HepG2 (cell line): ENCODE results near the gene PCDHB15. TPM values are rescaled to one million over a fixed set of nuclear protein-coding genes. Genes with fewer than 3 reads are reported as not detected.

Experiments
- ATAC-seq: fragments of 200-7000 bp; cut with Tn5 transposase; 3 replicates; pipeline ENCODE4 v1.9.1; 2020; ENCODE audit warnings: mild to moderate bottlenecking, moderate library complexity
- BruUV-seq: library from RNA; stranded (reverse); fragments of 400-500 nt; replicated peaks from 2 replicates; lab custom pipeline; 2021; lab: Mats Ljungman, UMichigan
- CTCF ChIA-PET: fragments of 300-600 bp; formaldehyde crosslinking; extraction: SDS; loops from one replicate; lab custom pipeline; 2021; ENCODE audit warnings: low total read pairs, inconsistent platforms, low intra/inter-chr PET ratio; lab: Yijun Ruan, JAX
- POLR2A ChIA-PET: fragments of 350-600 bp; sonication (Branson Sonifier 250); formaldehyde crosslinking; loops from one replicate; lab custom pipeline; 2020; ENCODE audit warnings: antibody characterized with exemption, inconsistent platforms; lab: Yijun Ruan, JAX
- DNase-seq: peaks from one replicate; pipeline ENCODE4 v3.0.0-alpha.2; 2015; ENCODE audit warnings: low spot score
- FAIRE-seq: peaks from 3 replicates; lab custom pipeline; 2011; peaks lifted over from hg19 to GRCh38; lab: Jason Lieb, UNC
- H2AFZ ChIP-seq: one replicate; pipeline ENCODE4 v1.6.1; 2011; ENCODE audit warnings: low read length, inconsistent platforms
- H3K27ac ChIP-seq: fragments of 300-600 bp; 3 replicates; pipeline ENCODE4 v1.8.0; 2011; ENCODE audit warnings: mixed run types, mild to moderate bottlenecking, mixed read lengths, low read length, inconsistent platforms; ENCODE audit not compliant: insufficient read depth; ENCODE audit errors: extremely low read length
- H3K27me3 ChIP-seq, 2 experiments: fragments of 200-600 bp in 1 of 2; 2 replicates in 1 of 2; 3 replicates in 1 of 2; pipeline versions ENCODE4 v1.6.0 to v1.8.0; 2011; ENCODE audit warnings: low read length in 2 of 2, mild to moderate bottlenecking in 2 of 2, moderate library complexity in 2 of 2, inconsistent platforms in 1 of 2; ENCODE audit not compliant: insufficient read depth in 2 of 2, control insufficient read depth in 1 of 2
- H3K36me3 ChIP-seq, 2 experiments: fragments of 200-600 bp in 1 of 2; replicated peaks in 1 of 2; 2 replicates in 1 of 2; 3 replicates in 1 of 2; pipeline versions ENCODE4 v1.5.1 to v1.8.0; 2011; ENCODE audit warnings: low read length in 2 of 2, inconsistent platforms in 1 of 2; ENCODE audit not compliant: insufficient read depth in 2 of 2, control insufficient read depth in 1 of 2
- H3K4me1 ChIP-seq: 2 replicates; pipeline ENCODE4 v1.5.1; 2012; ENCODE audit warnings: low read length, inconsistent platforms; ENCODE audit not compliant: insufficient read depth
- H3K4me2 ChIP-seq: 2 replicates; pipeline ENCODE4 v1.6.0; 2011; ENCODE audit warnings: low read depth, low read length, inconsistent platforms
- H3K4me3 ChIP-seq, 3 experiments: fragments of 200-600 bp in 1 of 3; sonication (generic), shearing (Covaris generic) in 1 of 3; replicated peaks in 1 of 3; 2 replicates each; pipeline ENCODE4 v1.5.1; 2011 to 2016; ENCODE audit warnings: low read length in 3 of 3, inconsistent platforms in 2 of 3, low read depth in 2 of 3, mild to moderate bottlenecking in 2 of 3, control low read depth in 1 of 3, mixed read lengths in 1 of 3; ENCODE audit not compliant: insufficient read depth in 1 of 3
- H3K79me2 ChIP-seq: one replicate; pipeline ENCODE4 v1.6.1; 2011; ENCODE audit warnings: low read length, inconsistent platforms; ENCODE audit not compliant: insufficient read depth
- H3K9ac ChIP-seq: 2 replicates; pipeline ENCODE4 v1.6.0; 2011; ENCODE audit warnings: mild to moderate bottlenecking, low read depth, low read length, inconsistent platforms; ENCODE audit not compliant: insufficient read depth
- H3K9me3 ChIP-seq: 2 replicates; pipeline ENCODE4 v1.5.1; 2012; ENCODE audit warnings: mild to moderate bottlenecking, low read length
- H4K20me1 ChIP-seq: 2 replicates; pipeline ENCODE4 v1.6.0; 2011; ENCODE audit warnings: inconsistent platforms, mild to moderate bottlenecking, low read length, moderate library complexity; ENCODE audit not compliant: insufficient read depth
- ATRX ChIP-seq: sonication (generic); formaldehyde crosslinking; IDR thresholded peaks from 2 replicates; pipeline ENCODE4 v1.4.0; 2020; ENCODE audit warnings: missing genetic modification reagents, borderline replicate concordance
- CBX1 ChIP-seq: IDR thresholded peaks from one replicate; pipeline ENCODE4 v1.6.1; 2016; ENCODE audit warnings: antibody characterized with exemption, low read depth
- POGZ ChIP-seq: sonication (generic); formaldehyde crosslinking; IDR thresholded peaks from 2 replicates; pipeline ENCODE4 v1.4.0; 2020; ENCODE audit warnings: mild to moderate bottlenecking, missing genetic modification reagents
- STAT5B ChIP-seq: sonication (generic); formaldehyde crosslinking; IDR thresholded peaks from 2 replicates; pipeline ENCODE4 v1.4.0; 2020; ENCODE audit warnings: missing genetic modification reagents
- ZNF274 ChIP-seq: sonication (generic); formaldehyde crosslinking; IDR thresholded peaks from 2 replicates; pipeline ENCODE4 v1.5.1; 2020; ENCODE audit warnings: mild to moderate bottlenecking, missing genetic modification reagents
- ZNF337 ChIP-seq: sonication (generic); formaldehyde crosslinking; IDR thresholded peaks from 2 replicates; pipeline ENCODE4 v1.5.1; 2020; ENCODE audit warnings: missing genetic modification reagents, low read depth, mild to moderate bottlenecking, borderline replicate concordance
- ZNF788 ChIP-seq: sonication (generic); formaldehyde crosslinking; IDR thresholded peaks from 2 replicates; pipeline ENCODE4 v1.5.0; 2020; ENCODE audit warnings: mild to moderate bottlenecking, missing genetic modification reagents, borderline replicate concordance
- WGBS: methylation state at CpG from one replicate; pipeline ENCODE4 v1.1.6; 2017; ENCODE audit warnings: low lambda C conversion rate; 5-methylcytosine and 5-hydroxymethylcytosine counted together
- in situ Hi-C: cut with HindIII; loops from 2 replicates; pipeline ENCODE4 v1.10.0; 2017; ENCODE audit warnings: low pct_unique_long_range_greater_than_20kb; ENCODE audit not compliant: extremely low pct_ligation_motif_present
- intact Hi-C: fragments of 100-400 bp; cut with micrococcal nuclease; formaldehyde crosslinking; loops from one replicate; pipeline ENCODE4 v1.10.0; 2022; ENCODE audit not compliant: unreplicated experiment
- polyA plus RNA-seq, 8 experiments: library from polyadenylated mRNA; depleted of rRNA in 3 of 8; stranded (reverse) in 7 of 8; unstranded in 1 of 8; fragments of >200 nt; fragmentation: Illumina TruSeq in 4 of 8; extraction: Trizol in 4 of 8; gene quantifications; 2 replicates each; pipeline versions ENCODE4 v1.2.1 to v1.2.3, GENCODE V29; 2011 to 2016; ENCODE audit warnings: low read depth in 4 of 8, missing spikeins in 1 of 8, mixed read lengths in 1 of 8; ENCODE audit not compliant: insufficient read depth in 1 of 8
- total RNA-seq, 5 experiments: library from RNA; depleted of rRNA; stranded (reverse); fragments of >200 nt; fragmentation: Illumina TruSeq; extraction: Trizol; gene quantifications; 2 replicates each; pipeline ENCODE4 v1.2.3, GENCODE V29; 2016; ENCODE audit warnings: low read depth in 1 of 5
- TF ChIP-seq, protein P1 (sequence below): sonication (generic); formaldehyde crosslinking; IDR thresholded peaks from 2 replicates; pipeline ENCODE4 v1.4.0; 2020; ENCODE audit warnings: missing genetic modification reagents
- TF ChIP-seq, protein P2 (sequence below): sonication (generic); formaldehyde crosslinking; conservative IDR thresholded peaks from 2 replicates; pipeline ENCODE4 v1.8.0; 2022; ENCODE audit warnings: low read depth, missing genetic modification reagents
- TF ChIP-seq, protein P3 (sequence below): sonication (generic); formaldehyde crosslinking; IDR thresholded peaks from 2 replicates; pipeline ENCODE4 v1.5.1; 2020; ENCODE audit warnings: mild to moderate bottlenecking, missing genetic modification reagents

Gene PCDHB15
- total and polyA plus RNA-seq, 2 of the 13 experiments (the other 11 are each of a cell fraction or from before 2014, with no cell fraction given) = 0.22 to 0.26 TPM

DNA sequence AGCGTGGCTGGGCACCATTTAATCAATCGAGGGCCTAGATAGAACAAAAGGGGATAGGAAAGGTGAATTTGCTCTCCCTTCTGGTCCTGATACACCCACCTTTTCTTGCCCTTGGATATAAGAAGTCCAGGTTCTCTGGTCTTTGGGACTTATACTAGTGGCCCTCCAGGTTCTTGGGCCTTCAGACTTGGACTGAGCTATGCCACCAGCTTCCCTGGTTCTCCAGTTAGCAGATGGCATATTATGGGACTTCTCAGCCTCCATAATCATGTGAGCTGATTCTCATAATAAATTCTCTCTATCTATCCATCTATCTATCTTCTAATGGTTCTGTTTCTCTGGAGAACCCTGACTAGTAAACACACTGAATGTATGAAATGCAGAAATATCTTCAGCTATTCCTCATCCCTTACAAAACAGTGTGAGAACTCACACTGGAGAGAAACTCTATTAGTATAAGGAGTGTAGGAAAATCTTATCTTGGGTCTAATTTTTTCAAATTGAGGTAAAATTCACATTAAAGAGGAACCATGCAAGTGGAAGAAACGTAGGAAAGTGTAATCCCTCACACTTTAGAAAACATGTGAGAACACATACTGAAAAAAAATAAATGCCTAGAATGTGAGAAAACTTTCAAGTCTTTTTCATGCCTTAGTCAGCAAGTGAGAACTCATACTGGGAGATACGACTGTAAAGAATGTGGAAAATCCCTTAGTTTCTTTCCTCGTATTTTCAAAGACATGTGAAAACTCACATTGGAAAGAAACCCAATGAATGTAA is 15.5 kb downstream of the PCDHB15 start:
- 5% methylated on average over 5 of the region's 5 CpGs for WGBS
- H3K4me3 ChIP-seq = no peak overlapping the region
- peaks cover 94% of the 10 kb centered on the region for H3K9me3 ChIP-seq
- no peaks in the 10 kb centered on the region for H3K79me2 ChIP-seq
- DNase-seq (no peak), ATAC-seq (no peak), FAIRE-seq (no peak)
- ChIA-PET POLR2A (no interaction called here), CTCF (no interaction called here)
- no TSS peak for BruUV-seq
- H3K4me2 ChIP-seq = no peak overlapping the region
- no peak overlapping the region for H3K9ac ChIP-seq
- H3K27ac ChIP-seq = no peak overlapping the region
- H3K27me3 ChIP-seq = no peaks in the 10 kb centered on the region; a peak in 1 of 5 replicates
- in situ Hi-C loops (loop anchor here (25.0 kb wide), 1 partner anchor 498 kb away; no protein-coding TSS in a partner anchor), intact Hi-C loops (no loop called here)
- H3K36me3 ChIP-seq = no peaks in the 10 kb centered on the region
- no peaks in the 10 kb centered on the region for H4K20me1 ChIP-seq
- no peaks in the 10 kb centered on the region for H3K4me1 ChIP-seq
- TF ChIP-seq ZNF274 (CRISPR knock-in tag) (peak; percentile 97; the same call in 1 of the 2 replicates), ATRX (CRISPR knock-in tag) (no peak), STAT5B (CRISPR knock-in tag) (no peak), ZNF788 (no peak), CBX1 (no peak), POGZ (CRISPR knock-in tag) (no peak), ZNF337 (CRISPR knock-in tag) (no peak)
- TF ChIP-seq, protein P1, sequence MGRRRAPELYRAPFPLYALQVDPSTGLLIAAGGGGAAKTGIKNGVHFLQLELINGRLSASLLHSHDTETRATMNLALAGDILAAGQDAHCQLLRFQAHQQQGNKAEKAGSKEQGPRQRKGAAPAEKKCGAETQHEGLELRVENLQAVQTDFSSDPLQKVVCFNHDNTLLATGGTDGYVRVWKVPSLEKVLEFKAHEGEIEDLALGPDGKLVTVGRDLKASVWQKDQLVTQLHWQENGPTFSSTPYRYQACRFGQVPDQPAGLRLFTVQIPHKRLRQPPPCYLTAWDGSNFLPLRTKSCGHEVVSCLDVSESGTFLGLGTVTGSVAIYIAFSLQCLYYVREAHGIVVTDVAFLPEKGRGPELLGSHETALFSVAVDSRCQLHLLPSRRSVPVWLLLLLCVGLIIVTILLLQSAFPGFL (CRISPR knock-in tag) = no peak
- TF ChIP-seq, protein P2, sequence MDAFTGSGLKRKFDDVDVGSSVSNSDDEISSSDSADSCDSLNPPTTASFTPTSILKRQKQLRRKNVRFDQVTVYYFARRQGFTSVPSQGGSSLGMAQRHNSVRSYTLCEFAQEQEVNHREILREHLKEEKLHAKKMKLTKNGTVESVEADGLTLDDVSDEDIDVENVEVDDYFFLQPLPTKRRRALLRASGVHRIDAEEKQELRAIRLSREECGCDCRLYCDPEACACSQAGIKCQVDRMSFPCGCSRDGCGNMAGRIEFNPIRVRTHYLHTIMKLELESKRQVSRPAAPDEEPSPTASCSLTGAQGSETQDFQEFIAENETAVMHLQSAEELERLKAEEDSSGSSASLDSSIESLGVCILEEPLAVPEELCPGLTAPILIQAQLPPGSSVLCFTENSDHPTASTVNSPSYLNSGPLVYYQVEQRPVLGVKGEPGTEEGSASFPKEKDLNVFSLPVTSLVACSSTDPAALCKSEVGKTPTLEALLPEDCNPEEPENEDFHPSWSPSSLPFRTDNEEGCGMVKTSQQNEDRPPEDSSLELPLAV (CRISPR knock-in tag) = no peak
- TF ChIP-seq, protein P3, sequence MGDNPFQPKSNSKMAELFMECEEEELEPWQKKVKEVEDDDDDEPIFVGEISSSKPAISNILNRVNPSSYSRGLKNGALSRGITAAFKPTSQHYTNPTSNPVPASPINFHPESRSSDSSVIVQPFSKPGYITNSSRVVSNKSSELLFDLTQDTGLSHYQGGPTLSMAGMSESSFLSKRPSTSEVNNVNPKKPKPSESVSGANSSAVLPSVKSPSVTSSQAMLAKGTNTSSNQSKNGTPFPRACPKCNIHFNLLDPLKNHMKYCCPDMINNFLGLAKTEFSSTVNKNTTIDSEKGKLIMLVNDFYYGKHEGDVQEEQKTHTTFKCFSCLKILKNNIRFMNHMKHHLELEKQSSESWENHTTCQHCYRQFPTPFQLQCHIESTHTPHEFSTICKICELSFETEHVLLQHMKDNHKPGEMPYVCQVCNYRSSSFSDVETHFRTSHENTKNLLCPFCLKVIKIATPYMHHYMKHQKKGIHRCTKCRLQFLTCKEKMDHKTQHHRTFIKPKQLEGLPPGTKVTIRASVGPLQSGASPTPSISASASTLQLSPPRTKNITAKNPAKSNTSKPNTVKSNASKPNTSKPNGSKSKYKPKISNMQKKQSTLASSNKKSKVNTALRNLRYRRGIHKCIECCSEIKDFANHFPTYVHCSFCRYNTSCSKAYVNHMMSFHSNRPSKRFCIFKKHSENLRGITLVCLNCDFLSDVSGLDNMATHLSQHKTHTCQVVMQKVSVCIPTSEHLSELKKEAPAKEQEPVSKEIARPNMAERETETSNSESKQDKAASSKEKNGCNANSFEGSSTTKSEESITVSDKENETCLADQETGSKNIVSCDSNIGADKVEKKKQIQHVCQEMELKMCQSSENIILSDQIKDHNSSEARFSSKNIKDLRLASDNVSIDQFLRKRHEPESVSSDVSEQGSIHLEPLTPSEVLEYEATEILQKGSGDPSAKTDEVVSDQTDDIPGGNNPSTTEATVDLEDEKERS (CRISPR knock-in tag) = peak; percentile 72; the same call in 1 of the 2 replicates
- no peak overlapping the region for H2AFZ ChIP-seq
